Placental epithelial cell (primary cell): ENCODE results near the gene HERC6. TPM values are rescaled to one million over a fixed set of nuclear protein-coding genes. Genes with fewer than 3 reads are reported as not detected.

Experiments used
- small RNA-seq: library from RNA; depleted of rRNA; stranded (forward); fragments of <200 nt; gene quantifications from one replicate; pipeline ENCODE3, GENCODE V24; 2012
- total RNA-seq: library from RNA; depleted of rRNA; stranded (reverse); fragments of >200 nt; gene quantifications from 2 replicates; pipeline ENCODE4 v1.2.3, GENCODE V29; 2012

HERC6 gene
- total RNA-seq = 0.22 and 0.39 TPM in 2 replicates

GRCh38 chr4:88378691-88379559 is at the start of gene HERC6:
HERC6 (plus strand) TSS chr4:88378852; CDS start chr4:88378922, 70 bp downstream.

GRCh38 chr4:88456670-88457306 is 78.1 kb downstream of the HERC6 start, which contains the start of gene HERC5:
HERC5 (plus strand) TSS chr4:88457119; CDS start chr4:88457270, 151 bp downstream.

Small RNAs within 50 kb of the gene (small RNA-seq; reads per million reads assigned to genes)
- gene RF00019 = not detected

Other genes with a start within 250 kb of the HERC6 start
- gene ABCG2, start 220.2 kb upstream of the HERC6 start, total RNA-seq = 0.79 and 5.2 TPM in 2 replicates
- 11.8 and 17.7 TPM in 2 replicates for gene PPM1K, start 94.3 kb upstream of the HERC6 start, total RNA-seq
- gene HERC5, start 78.3 kb downstream of the HERC6 start, total RNA-seq = 0.33 TPM in 1 of 2 replicates, not detected in the other
- gene PYURF, start 144.9 kb downstream of the HERC6 start, total RNA-seq = 48.6 and 75.0 TPM in 2 replicates
- 46.7 and 57.7 TPM in 2 replicates for gene HERC3, start 213.6 kb downstream of the HERC6 start, total RNA-seq